Astrocyte (in vitro differentiated cells and primary cell): ENCODE results near the gene NTSR1. TPM values are rescaled to one million over a fixed set of nuclear protein-coding genes. Genes with fewer than 3 reads are reported as not detected.

ENCODE experiments used
- DNase-seq: peaks from one replicate; pipeline ENCODE4 v3.0.0-alpha.2; 2010; ENCODE audit warnings: low read depth
- FAIRE-seq: peaks from 2 replicates; lab custom pipeline; 2011; peaks lifted over from hg19 to GRCh38; lab: Jason Lieb, UNC
- H2AFZ ChIP-seq: 2 replicates; pipeline ENCODE4 v1.6.0; 2012; ENCODE audit warnings: low read depth, low read length, inconsistent platforms
- H3K27ac ChIP-seq: 2 replicates; pipeline ENCODE4 v1.5.1; 2011; ENCODE audit warnings: low read depth, low read length, inconsistent platforms
- H3K27me3 ChIP-seq: 2 replicates; pipeline ENCODE4 v1.6.0; 2011; ENCODE audit warnings: low read length, inconsistent platforms; ENCODE audit not compliant: insufficient read depth
- H3K36me3 ChIP-seq: 2 replicates; pipeline ENCODE4 v1.5.1; 2011; ENCODE audit warnings: low read length, inconsistent platforms; ENCODE audit not compliant: insufficient read depth
- H3K4me1 ChIP-seq: 2 replicates; pipeline ENCODE4 v1.5.1; 2011; ENCODE audit warnings: low read length, inconsistent platforms; ENCODE audit not compliant: insufficient read depth
- H3K4me2 ChIP-seq: 2 replicates; pipeline ENCODE4 v1.6.0; 2012; ENCODE audit warnings: low read length, inconsistent platforms
- H3K4me3 ChIP-seq: 2 replicates; pipeline ENCODE4 v1.5.1; 2011; ENCODE audit warnings: low read depth, mild to moderate bottlenecking, low read length, inconsistent platforms; ENCODE audit not compliant: insufficient read depth
- H3K79me2 ChIP-seq: 2 replicates; pipeline ENCODE4 v1.6.0; 2012; ENCODE audit warnings: mild to moderate bottlenecking, low read length, inconsistent platforms; ENCODE audit not compliant: insufficient read depth
- H3K9ac ChIP-seq: 2 replicates; pipeline ENCODE4 v1.6.0; 2012; ENCODE audit warnings: mild to moderate bottlenecking, low read length, inconsistent platforms
- H3K9me3 ChIP-seq: 2 replicates; pipeline ENCODE4 v1.5.1; 2012; ENCODE audit warnings: low read depth, mild to moderate bottlenecking, low read length, inconsistent platforms; ENCODE audit not compliant: insufficient read depth
- H4K20me1 ChIP-seq: 2 replicates; pipeline ENCODE4 v1.6.0; 2012; ENCODE audit warnings: low read length, inconsistent platforms; ENCODE audit not compliant: insufficient read depth
- H3K27ac Mint-ChIP-seq: one replicate; pipeline ENCODE4 v1.8.0; 2021; ENCODE audit warnings: mild to moderate bottlenecking, mixed read lengths; ENCODE audit not compliant: unreplicated experiment
- H3K27me3 Mint-ChIP-seq: one replicate; pipeline ENCODE4 v1.8.0; 2021; ENCODE audit warnings: low read depth, mixed read lengths; ENCODE audit not compliant: unreplicated experiment
- H3K36me3 Mint-ChIP-seq: one replicate; pipeline ENCODE4 v1.8.0; 2021; ENCODE audit warnings: low read depth, mixed read lengths; ENCODE audit not compliant: unreplicated experiment
- H3K4me1 Mint-ChIP-seq: one replicate; pipeline ENCODE4 v1.8.0; 2021; ENCODE audit warnings: low read depth, mixed read lengths; ENCODE audit not compliant: unreplicated experiment
- H3K4me3 Mint-ChIP-seq: one replicate; pipeline ENCODE4 v1.8.0; 2021; ENCODE audit warnings: mild to moderate bottlenecking, moderate library complexity, mixed read lengths; ENCODE audit not compliant: unreplicated experiment
- H3K9me3 Mint-ChIP-seq: one replicate; pipeline ENCODE4 v1.8.0; 2021; ENCODE audit warnings: mild to moderate bottlenecking, mixed read lengths; ENCODE audit not compliant: unreplicated experiment
- CTCF ChIP-seq: IDR thresholded peaks from 2 replicates; pipeline ENCODE4 v1.5.1; 2011; ENCODE audit warnings: low read depth, mild to moderate bottlenecking, inconsistent platforms, low read length, moderate library complexity; ENCODE audit not compliant: insufficient read depth
- EZH2 ChIP-seq: IDR thresholded peaks from 2 replicates; pipeline ENCODE4 v1.6.1; 2012; ENCODE audit warnings: mild to moderate bottlenecking, low read length, inconsistent platforms; ENCODE audit not compliant: insufficient read depth
- total RNA-seq: library from RNA; stranded (reverse); gene quantifications from 2 replicates; pipeline ENCODE4 v1.2.1, GENCODE V29; 2021

NTSR1 gene
- total RNA-seq, 1 donor from 2014 or later: 0.16 TPM

- no peak for DNase-seq
- H3K36me3 Mint-ChIP-seq: peaks cover 2% of the 10 kb centered on the region
- H3K4me3 Mint-ChIP-seq: no peak overlapping the region
- H3K79me2 ChIP-seq: no peaks in the 10 kb centered on the region
- H3K4me1 ChIP-seq: peaks cover 4% of the 10 kb centered on the region
- peaks cover 27% of the 10 kb centered on the region for H3K9me3 Mint-ChIP-seq
- no peak overlapping the region for H3K4me2 ChIP-seq
- H3K9me3 ChIP-seq: peaks cover 11% of the 10 kb centered on the region
- no peak overlapping the region for H3K4me3 ChIP-seq
- H3K27me3 ChIP-seq: peaks cover 16% of the 10 kb centered on the region
- TF ChIP-seq EZH2: no peak
- H4K20me1 ChIP-seq: no peaks in the 10 kb centered on the region
- no peak for FAIRE-seq
- H3K27ac ChIP-seq: no peak overlapping the region
- H3K9ac ChIP-seq: no peak overlapping the region
- H3K27ac Mint-ChIP-seq: no peak overlapping the region
- peaks cover 7% of the 10 kb centered on the region for H3K4me1 Mint-ChIP-seq
- no peak overlapping the region for H2AFZ ChIP-seq
- peaks cover 52% of the 10 kb centered on the region for H3K27me3 Mint-ChIP-seq
- no peaks in the 10 kb centered on the region for H3K36me3 ChIP-seq
Observed at GRCh38 chr20:62722627-62723026, 14.0 kb downstream of the NTSR1 start.

- peaks cover 4% of the 10 kb centered on the region for H3K4me1 ChIP-seq
- no peaks in the 10 kb centered on the region for H3K36me3 ChIP-seq
- H3K9me3 Mint-ChIP-seq: peaks cover 25% of the 10 kb centered on the region
- H3K4me3 Mint-ChIP-seq: no peak overlapping the region
- TF ChIP-seq EZH2 (no peak), CTCF (no peak)
- no peaks in the 10 kb centered on the region for H4K20me1 ChIP-seq
- H3K4me1 Mint-ChIP-seq: peaks cover 7% of the 10 kb centered on the region
- no peaks in the 10 kb centered on the region for H3K79me2 ChIP-seq
- no peak overlapping the region for H3K27ac Mint-ChIP-seq
- peaks cover 2% of the 10 kb centered on the region for H3K36me3 Mint-ChIP-seq
- H2AFZ ChIP-seq: no peak overlapping the region
- H3K27ac ChIP-seq: no peak overlapping the region
- H3K27me3 Mint-ChIP-seq: peaks cover 51% of the 10 kb centered on the region
- DNase-seq: peak; percentile 61
- no peak overlapping the region for H3K9ac ChIP-seq
- H3K27me3 ChIP-seq: peaks cover 17% of the 10 kb centered on the region
- FAIRE-seq: no peak
- H3K4me2 ChIP-seq: no peak overlapping the region
- peaks cover 11% of the 10 kb centered on the region for H3K9me3 ChIP-seq
- H3K4me3 ChIP-seq: no peak overlapping the region
Observed at GRCh38 chr20:62723351-62723750, 14.7 kb downstream of the NTSR1 start.

- Histone ChIP-seq H3K27ac (no peak overlapping the region), H3K9me3 (peaks cover 11% of the 10 kb centered on the region), H4K20me1 (no peaks in the 10 kb centered on the region), H2AFZ (no peak overlapping the region), H3K79me2 (no peaks in the 10 kb centered on the region), H3K4me3 (no peak overlapping the region), H3K4me1 (peaks cover 4% of the 10 kb centered on the region), H3K4me2 (no peak overlapping the region), H3K36me3 (no peaks in the 10 kb centered on the region), H3K27me3 (peaks cover 18% of the 10 kb centered on the region), H3K9ac (no peak overlapping the region)
- FAIRE-seq (no peak), DNase-seq (no peak)
- peaks cover 56% of the 10 kb centered on the region for H3K27me3 Mint-ChIP-seq
- peaks cover 2% of the 10 kb centered on the region for H3K36me3 Mint-ChIP-seq
- peaks cover 7% of the 10 kb centered on the region for H3K4me1 Mint-ChIP-seq
- no peak for TF ChIP-seq EZH2
- no peak for TF ChIP-seq CTCF
- no peak overlapping the region for H3K27ac Mint-ChIP-seq
- H3K4me3 Mint-ChIP-seq: no peak overlapping the region
- H3K9me3 Mint-ChIP-seq: peaks cover 21% of the 10 kb centered on the region
Observed at GRCh38 chr20:62723768-62724450, 15.3 kb downstream of the NTSR1 start.
